Activated CD8-positive, alpha-beta T cell treated with anti-CD3 and anti-CD28 coated beads for 36 hours (primary cell): Measurements from ENCODE around the gene BRF1. TPM values are rescaled to one million over a fixed set of nuclear protein-coding genes. Genes with fewer than 3 reads are reported as not detected.
A peak's percentile ranks its signal among the peaks of the same experiment; 100 is the strongest.
"Not testable (repeated sequence)": the region's sequence is repeated elsewhere in the genome, so short reads cannot be mapped to it uniquely, and the experiment has no call there.

Source experiments
- ATAC-seq: fragments of 200-7000 bp; cut with Tn5 transposase; one replicate; pipeline ENCODE4 v1.10.0; 2021; ENCODE audit warnings: mild to moderate bottlenecking, moderate library complexity
- CTCF ChIA-PET: fragments of 350-600 bp; sonication (Branson Sonifier 250); formaldehyde crosslinking; loops from one replicate; lab custom pipeline; 2021; ENCODE audit warnings: antibody characterized with exemption; lab: Charles Lee
- POLR2A ChIA-PET: fragments of 350-600 bp; sonication (Branson Sonifier 250); formaldehyde crosslinking; loops from one replicate; lab custom pipeline; 2021; ENCODE audit warnings: antibody characterized with exemption; lab: Charles Lee
- DNase-seq: peaks from one replicate; pipeline ENCODE4 v3.0.0-alpha.2; 2020
- H3K27ac Mint-ChIP-seq: one replicate; pipeline ENCODE4 v1.8.0; 2021; ENCODE audit warnings: mild to moderate bottlenecking, mixed read lengths
- H3K27me3 Mint-ChIP-seq: one replicate; pipeline ENCODE4 v1.8.0; 2021; ENCODE audit warnings: mixed read lengths
- H3K36me3 Mint-ChIP-seq: one replicate; pipeline ENCODE4 v1.8.0; 2021; ENCODE audit warnings: low read depth, mixed read lengths
- H3K4me1 Mint-ChIP-seq: one replicate; pipeline ENCODE4 v1.8.0; 2021; ENCODE audit warnings: low read depth, mixed read lengths
- H3K4me3 Mint-ChIP-seq: one replicate; pipeline ENCODE4 v1.8.0; 2021; ENCODE audit warnings: mild to moderate bottlenecking, moderate library complexity, mixed read lengths
- H3K9me3 Mint-ChIP-seq: one replicate; pipeline ENCODE4 v1.8.0; 2021; ENCODE audit warnings: mixed read lengths
- intact Hi-C: fragments of 100-400 bp; cut with micrococcal nuclease; formaldehyde crosslinking; loops from one replicate; pipeline ENCODE4 v1.10.0; 2022
- total RNA-seq, 2 experiments: library from RNA; stranded (reverse); gene quantifications; one replicate each; pipeline ENCODE4 v1.2.3, GENCODE V29; 2021
- TF ChIP-seq, protein P1 (sequence below): fragments of 200-600 bp; IDR thresholded peaks from one replicate; pipeline ENCODE4 v1.8.0; 2022; ENCODE audit warnings: antibody characterized with exemption, mild to moderate bottlenecking

Gene BRF1
- total RNA-seq, 2 experiments from 2014 or later = 25.3 to 26.6 TPM

DNA sequence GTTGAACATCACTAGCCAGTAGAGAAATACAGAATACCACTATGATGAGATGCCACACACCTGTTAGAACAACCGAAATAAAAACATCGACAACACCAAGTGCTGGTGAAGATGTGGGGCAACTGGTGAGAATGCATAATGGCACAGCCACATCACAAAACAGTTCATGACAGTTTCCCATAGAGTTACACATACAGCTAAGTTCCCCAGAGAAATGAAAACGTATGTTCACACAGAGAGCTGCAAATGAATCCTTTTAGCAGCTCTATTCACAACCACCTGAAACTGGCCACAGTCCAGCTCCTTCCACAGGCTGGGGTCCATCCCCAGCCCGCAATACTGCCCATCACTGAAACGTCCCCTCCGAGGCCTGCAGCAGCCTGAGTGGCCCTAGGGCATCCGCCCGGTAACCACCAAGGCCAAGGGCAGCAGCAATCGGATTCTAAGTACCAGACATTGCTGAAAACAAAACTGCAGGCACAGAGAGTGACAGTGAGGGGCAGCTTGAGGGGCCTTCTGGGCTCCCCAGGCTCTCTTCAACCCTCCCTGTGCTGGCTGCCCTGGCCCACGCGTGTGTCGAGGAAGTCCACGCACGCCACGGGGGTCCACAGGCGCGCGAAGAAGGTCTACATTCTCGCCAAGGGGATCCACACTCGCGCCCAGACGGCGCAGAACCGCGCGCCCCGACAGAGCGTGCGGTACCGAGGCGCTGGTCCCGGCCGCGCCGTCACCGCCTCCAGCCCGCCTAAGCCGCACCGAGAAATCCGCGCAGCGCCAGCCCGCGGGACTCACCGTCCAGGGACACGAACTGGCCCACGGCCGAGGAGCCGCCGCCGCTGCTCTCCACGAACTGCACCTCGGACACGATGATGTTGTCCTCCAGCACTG, 903 bp downstream of the BRF1 start:
- intact Hi-C loops = no loop called here
- DNase-seq (peak; percentile 33), ATAC-seq (no peak)
- peak overlapping the region; percentile 82 for H3K27ac Mint-ChIP-seq
- H3K4me3 Mint-ChIP-seq = peak overlapping the region; percentile 85
- H3K36me3 Mint-ChIP-seq = peaks cover 8% of the 10 kb centered on the region
- POLR2A ChIA-PET = interaction anchor here (0.7 to 1.5 kb wide), 2 partner anchors 9 to 15 kb away, joined by 4 to 8 read pairs; partner anchors contain the start of gene PACS2
- TF ChIP-seq, protein P1, sequence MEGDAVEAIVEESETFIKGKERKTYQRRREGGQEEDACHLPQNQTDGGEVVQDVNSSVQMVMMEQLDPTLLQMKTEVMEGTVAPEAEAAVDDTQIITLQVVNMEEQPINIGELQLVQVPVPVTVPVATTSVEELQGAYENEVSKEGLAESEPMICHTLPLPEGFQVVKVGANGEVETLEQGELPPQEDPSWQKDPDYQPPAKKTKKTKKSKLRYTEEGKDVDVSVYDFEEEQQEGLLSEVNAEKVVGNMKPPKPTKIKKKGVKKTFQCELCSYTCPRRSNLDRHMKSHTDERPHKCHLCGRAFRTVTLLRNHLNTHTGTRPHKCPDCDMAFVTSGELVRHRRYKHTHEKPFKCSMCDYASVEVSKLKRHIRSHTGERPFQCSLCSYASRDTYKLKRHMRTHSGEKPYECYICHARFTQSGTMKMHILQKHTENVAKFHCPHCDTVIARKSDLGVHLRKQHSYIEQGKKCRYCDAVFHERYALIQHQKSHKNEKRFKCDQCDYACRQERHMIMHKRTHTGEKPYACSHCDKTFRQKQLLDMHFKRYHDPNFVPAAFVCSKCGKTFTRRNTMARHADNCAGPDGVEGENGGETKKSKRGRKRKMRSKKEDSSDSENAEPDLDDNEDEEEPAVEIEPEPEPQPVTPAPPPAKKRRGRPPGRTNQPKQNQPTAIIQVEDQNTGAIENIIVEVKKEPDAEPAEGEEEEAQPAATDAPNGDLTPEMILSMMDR = no peak
- CTCF ChIA-PET = interaction anchor here (0.9 to 2.2 kb wide), 4 partner anchors 14 to 190 kb away, joined by 3 to 11 read pairs (median 6); partner anchors contain the start of genes BTBD6 and PACS2
- no peaks in the 10 kb centered on the region for H3K9me3 Mint-ChIP-seq
- H3K27me3 Mint-ChIP-seq = no peaks in the 10 kb centered on the region
- H3K4me1 Mint-ChIP-seq = peaks cover 23% of the 10 kb centered on the region

DNA sequence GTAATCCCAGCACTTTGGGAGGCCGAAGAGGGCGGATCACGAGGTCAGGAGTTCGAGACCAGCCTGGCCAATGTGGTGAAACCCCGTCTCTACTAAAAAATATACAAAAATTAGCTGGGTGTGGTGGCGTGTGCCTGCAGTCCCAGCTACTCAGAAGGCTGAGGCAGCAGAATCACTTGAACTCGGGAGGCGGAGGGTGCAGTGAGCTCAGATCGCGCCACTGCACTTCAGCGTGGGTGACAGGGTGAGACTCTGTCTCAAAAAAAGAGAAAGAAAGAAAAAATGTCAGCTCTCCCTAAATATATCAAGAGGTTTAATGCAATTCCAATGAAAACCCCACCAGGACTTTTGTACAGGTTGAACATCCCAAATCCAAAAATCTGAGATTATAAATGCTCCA, 3.5 kb downstream of the BRF1 start:
- ATAC-seq, H3K4me3 Mint-ChIP-seq, DNase-seq, H3K9me3 Mint-ChIP-seq, POLR2A ChIA-PET, H3K36me3 Mint-ChIP-seq, H3K27me3 Mint-ChIP-seq, intact Hi-C loops, H3K27ac Mint-ChIP-seq: not testable (repeated sequence)
- H3K4me1 Mint-ChIP-seq = peaks cover 40% of the 10 kb centered on the region
- CTCF ChIA-PET = interaction anchor here (1.0 kb wide), 2 partner anchors 8 to 207 kb away, joined by 3 read pairs; no protein-coding TSS in a partner anchor

DNA sequence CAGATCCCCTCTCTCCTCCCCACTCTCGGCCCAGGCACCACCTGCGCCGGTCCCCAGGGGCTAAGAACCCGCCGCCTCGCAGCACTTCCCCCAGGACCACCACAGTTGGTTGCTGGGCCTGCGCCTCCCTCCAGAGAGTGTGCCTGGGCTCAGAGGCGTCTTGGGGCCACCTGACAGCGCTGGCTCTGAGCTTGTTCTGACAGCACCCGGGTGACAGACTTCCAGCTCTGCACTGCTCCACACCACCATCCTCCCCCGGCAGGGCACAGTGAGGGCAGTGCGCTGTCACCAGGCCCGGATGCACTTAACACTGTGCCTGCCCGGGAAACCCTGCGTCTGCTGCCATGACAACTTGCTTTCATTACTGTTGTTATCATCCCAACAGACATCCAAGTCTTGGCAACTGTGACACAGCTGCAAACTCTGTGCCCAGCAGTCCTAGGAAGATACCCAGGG, 6.6 kb downstream of the BRF1 start:
- peaks cover 42% of the 10 kb centered on the region for H3K4me1 Mint-ChIP-seq
- peak; percentile 91 for ATAC-seq
- intact Hi-C loops = no loop called here
- H3K4me3 Mint-ChIP-seq = peak overlapping the region; percentile 14
- CTCF ChIA-PET = interaction anchor here (1.0 to 2.7 kb wide), 5 partner anchors 11 to 205 kb away, joined by 3 to 12 read pairs (median 4); no protein-coding TSS in a partner anchor
- H3K27me3 Mint-ChIP-seq = no peaks in the 10 kb centered on the region
- POLR2A ChIA-PET = interaction anchor here (1.0 to 1.2 kb wide), 3 partner anchors 20 to 46 kb away, joined by 3 to 4 read pairs (median 3); partner anchors contain the start of genes BTBD6 and PACS2
- H3K9me3 Mint-ChIP-seq = no peaks in the 10 kb centered on the region
- peak; percentile 86 for DNase-seq
- TF ChIP-seq, protein P1 = no peak
- peak overlapping the region; percentile 83 for H3K27ac Mint-ChIP-seq
- peaks cover 2% of the 10 kb centered on the region for H3K36me3 Mint-ChIP-seq

DNA sequence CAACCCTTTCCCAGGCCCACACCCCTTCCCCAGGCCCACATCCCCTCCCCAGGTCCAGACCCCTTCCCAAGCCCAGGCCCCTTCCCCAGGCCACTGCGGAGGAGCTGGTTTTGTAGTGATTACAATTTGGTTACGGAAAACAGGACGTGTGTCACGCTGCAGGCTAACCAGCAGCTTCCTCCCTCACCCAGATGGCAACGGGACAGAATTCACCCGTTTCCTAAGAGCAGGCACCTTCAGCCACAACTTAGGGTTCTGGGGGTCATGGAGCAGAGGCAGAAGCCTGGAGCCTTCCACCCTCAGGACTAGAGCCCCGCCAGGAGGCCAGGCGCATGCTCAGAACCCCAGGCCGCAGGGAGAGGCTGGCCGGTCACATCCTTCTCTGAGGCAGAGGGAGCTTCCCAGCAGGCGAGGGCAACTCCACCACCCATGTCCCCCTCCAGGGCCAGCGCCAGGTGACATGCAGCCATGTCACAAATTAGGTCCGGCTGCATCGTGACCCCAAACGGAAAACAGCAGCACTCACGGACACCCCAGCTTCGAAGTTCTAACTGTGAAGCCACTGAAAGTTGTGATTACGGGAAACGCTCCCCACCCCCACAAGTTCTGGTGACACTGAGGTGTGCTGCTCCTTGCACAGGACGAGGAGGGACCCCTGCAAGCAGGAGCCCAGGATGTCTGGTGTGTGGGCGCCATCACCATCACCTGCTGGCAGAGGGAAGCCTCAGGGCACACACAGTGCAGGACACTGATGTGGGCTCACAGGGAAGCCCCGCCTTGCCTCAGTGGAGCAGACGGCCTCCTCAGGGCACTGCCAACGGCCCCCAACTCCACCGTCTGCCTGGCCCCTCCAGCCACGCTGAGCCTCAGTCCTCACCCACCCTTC, 7.7 kb downstream of the BRF1 start:
- Mint-ChIP-seq H3K9me3 (no peaks in the 10 kb centered on the region), H3K27ac (peak overlapping the region; percentile 78), H3K27me3 (no peaks in the 10 kb centered on the region), H3K36me3 (peaks cover 2% of the 10 kb centered on the region), H3K4me1 (peaks cover 39% of the 10 kb centered on the region), H3K4me3 (peak overlapping the region; percentile 56)
- CTCF ChIA-PET = interaction anchor here (0.5 to 2.7 kb wide), 10 partner anchors 10 to 1923 kb away, joined by 3 to 12 read pairs (median 4); partner anchors contain the start of gene PACS2
- TF ChIP-seq, protein P1 = no peak
- intact Hi-C loops = no loop called here
- DNase-seq (peak; percentile 88), ATAC-seq (peak; percentile 63)
- POLR2A ChIA-PET = interaction anchor here (0.6 to 2.1 kb wide), 7 partner anchors 8 to 70 kb away, joined by 3 to 7 read pairs (median 3); partner anchors contain the start of genes BRF1 and PACS2
